IMR-90 (cell line): Measurements from ENCODE around the gene CCDC88A.

ENCODE experiments used
- POLR2A ChIP-seq: IDR thresholded peaks from 2 replicates; pipeline ENCODE4 v1.6.1; 2012; ENCODE audit warnings: mild to moderate bottlenecking, low read depth, low read length
- TF ChIP-seq, protein P1 (sequence below): conservative IDR thresholded peaks from 2 replicates; pipeline ENCODE4 v1.5.1; 2012; ENCODE audit warnings: mild to moderate bottlenecking, low read depth, low read length, improper control_type of control experiment

DNA sequence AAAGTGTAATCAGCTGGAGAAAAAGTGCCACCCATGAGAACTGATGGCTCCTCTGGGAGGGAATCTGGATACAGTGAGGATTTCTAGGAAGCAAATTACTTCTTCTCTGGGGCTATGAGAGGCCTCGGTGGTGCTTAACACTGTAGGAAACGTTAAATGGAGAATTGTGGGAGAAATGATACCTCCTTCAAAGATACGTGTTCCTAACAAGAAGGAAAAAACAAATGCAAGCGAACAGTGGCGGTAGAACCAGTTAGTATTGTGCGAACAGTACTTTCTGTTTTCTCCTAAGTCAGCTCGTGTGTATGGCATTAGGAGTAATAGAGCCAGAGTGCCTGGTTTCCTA is 150.0 kb downstream of the CCDC88A start:
- TF ChIP-seq, protein P1, sequence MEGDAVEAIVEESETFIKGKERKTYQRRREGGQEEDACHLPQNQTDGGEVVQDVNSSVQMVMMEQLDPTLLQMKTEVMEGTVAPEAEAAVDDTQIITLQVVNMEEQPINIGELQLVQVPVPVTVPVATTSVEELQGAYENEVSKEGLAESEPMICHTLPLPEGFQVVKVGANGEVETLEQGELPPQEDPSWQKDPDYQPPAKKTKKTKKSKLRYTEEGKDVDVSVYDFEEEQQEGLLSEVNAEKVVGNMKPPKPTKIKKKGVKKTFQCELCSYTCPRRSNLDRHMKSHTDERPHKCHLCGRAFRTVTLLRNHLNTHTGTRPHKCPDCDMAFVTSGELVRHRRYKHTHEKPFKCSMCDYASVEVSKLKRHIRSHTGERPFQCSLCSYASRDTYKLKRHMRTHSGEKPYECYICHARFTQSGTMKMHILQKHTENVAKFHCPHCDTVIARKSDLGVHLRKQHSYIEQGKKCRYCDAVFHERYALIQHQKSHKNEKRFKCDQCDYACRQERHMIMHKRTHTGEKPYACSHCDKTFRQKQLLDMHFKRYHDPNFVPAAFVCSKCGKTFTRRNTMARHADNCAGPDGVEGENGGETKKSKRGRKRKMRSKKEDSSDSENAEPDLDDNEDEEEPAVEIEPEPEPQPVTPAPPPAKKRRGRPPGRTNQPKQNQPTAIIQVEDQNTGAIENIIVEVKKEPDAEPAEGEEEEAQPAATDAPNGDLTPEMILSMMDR: no peak
- no peak for TF ChIP-seq POLR2A
